Sciatic nerve (tissue), 2 donors: ENCODE data around the gene NFIX. TPM values are rescaled to one million over a fixed set of nuclear protein-coding genes. Genes with fewer than 3 reads are reported as not detected.
A peak's percentile ranks its signal among the peaks of the same experiment; 100 is the strongest.

Experiments used
- ATAC-seq: fragments of 200-7000 bp; cut with Tn5 transposase; one replicate; pipeline ENCODE4 v1.9.1; 2020; ENCODE audit warnings: mild to moderate bottlenecking, moderate library complexity
- DNase-seq: peaks from one replicate; pipeline ENCODE4 v3.0.0-alpha.2; 2020; ENCODE audit warnings: low spot score
- intact Hi-C: fragments of 100-400 bp; cut with DNase I; formaldehyde crosslinking; loops from one replicate; pipeline ENCODE4 v1.14.2; 2022
- total RNA-seq: library from RNA; stranded (reverse); fragmentation: NEBNext Ultra II Directional; extraction: Animal tissue kit (Norgen Biotek cat#: 25700); gene quantifications from one replicate; pipeline ENCODE4 v1.2.1, GENCODE V29; 2021
- donor health status: DM: no; HTN: no; CAD: no.
- donor health status: DM: no; HTN: no; CAD: no.

NFIX gene
- total RNA-seq, 1 donor from 2014 or later = 131 TPM

DNA sequence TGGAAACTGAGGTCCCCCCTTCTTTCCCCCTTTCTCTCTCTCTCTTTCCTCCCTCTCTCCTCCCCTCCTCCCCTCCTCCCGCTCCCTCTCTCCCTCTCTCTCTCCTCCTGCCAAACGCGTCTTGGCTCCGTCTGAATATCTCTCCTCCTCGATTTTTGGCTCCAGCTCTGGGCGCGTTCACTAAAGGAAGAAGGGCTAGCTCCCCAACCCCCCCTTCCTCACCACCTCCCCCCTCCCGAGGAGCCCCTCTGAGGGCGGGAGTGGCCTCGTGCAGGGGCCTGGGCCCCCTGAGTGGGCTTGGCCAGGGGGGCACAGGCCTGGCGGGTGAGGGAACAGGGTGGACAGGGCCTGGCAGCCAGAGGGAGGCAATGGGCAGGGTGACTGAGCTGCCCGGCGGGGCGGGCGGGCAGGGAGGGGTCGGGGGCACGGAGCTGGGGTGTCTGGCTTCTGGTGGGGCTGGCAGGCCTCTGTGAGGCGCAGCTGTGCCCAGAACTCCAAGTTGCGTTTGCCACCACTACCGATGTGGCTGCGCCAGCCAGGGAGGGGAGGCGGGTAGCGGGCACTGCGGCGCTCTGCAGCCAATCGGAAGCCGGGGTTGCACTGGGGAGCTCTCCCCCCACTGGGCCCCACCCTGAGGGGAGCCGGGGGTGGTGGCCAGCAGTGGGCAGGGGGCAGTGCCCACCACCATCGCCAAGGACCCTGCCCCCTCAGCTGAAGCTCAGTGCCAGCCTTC, 7.1 kb downstream of the NFIX start:
- ATAC-seq (peak; percentile 80), DNase-seq (peak; percentile 88)
- intact Hi-C loops = no loop called here

DNA sequence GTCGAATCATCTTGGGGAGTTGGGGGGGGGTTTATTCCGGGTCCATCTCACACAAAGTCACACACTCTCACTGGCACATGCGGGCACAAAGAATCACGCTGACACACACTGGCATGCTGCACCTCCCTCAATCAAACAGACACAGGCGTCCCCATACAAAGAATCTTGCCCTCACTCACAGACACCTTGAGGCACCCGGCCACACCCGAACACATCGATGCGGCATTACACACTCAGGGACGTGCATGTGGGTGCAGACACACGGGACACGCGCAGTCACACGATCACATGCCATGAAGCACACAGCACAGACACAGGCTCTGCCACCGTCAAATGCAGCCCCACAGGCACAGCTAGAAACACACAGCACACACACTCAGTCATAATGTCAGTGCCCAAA, 7.8 kb downstream of the NFIX start:
- ATAC-seq = no peak
- DNase-seq = no peak
- intact Hi-C loops = no loop called here

DNA sequence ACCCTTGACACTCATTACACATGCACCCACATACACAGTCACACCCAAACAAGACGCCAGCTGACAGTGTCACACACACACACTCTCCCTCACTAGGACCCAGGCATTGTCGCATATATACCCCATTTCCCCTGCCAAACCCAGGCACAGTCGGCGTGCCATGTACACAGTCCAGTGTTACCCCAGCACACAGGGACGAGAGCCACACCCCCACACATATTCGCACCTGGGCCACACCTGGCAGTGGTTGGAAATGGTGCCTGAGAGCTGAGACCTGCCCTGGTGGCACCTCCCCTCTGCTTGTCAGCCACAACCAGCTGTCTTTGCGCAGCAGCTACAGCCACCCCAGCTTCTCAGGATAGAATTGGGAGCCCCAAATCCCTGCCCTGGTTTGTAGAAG, 9.0 kb downstream of the NFIX start:
- intact Hi-C loops = no loop called here
- DNase-seq = no peak
- ATAC-seq = no peak

DNA sequence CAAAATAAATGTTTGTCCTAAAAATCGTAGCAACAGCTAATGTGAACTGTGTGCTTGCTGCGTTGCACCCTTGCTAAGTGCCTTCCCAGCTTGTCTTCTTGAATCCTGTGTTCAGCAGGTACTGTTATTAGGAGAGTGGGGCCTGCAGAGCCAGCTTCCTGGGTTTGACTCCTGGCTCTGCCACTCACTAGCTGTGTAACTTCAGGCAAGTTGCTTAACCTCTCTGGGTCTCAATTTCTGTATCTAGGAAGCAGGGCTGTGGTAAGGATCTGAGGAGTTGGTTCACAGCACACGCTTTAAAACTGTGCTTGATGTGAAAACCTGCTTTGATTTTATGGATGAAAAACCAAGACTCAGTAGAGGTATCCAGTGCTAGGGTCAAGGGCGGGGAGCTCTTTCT, 10.0 kb downstream of the NFIX start:
- intact Hi-C loops = no loop called here
- DNase-seq (no peak), ATAC-seq (no peak)

DNA sequence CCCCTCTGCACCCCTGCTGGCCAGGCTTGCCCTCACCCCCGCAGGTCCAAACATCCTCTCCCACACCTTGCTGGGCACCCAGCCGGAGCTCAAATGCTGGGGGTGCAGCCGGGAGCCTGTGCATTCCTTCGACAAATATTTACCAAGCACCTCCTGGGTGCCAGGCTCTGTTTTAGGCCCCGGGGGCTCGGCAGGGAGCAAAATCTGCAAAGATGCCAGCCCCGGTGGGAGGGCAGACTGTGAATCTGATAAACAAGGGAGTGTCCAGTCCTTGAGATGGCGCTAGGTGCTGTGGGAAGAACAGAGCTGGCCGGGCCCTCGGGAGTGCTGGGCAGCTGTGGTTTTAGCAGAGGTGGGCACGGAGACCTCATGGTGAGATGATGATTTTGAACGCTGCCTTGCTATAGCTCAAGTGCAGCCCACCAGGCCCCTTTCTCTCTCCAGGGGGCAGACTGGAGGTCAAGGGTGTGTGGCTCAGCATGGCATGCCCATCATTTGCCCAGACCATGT, 10.6 kb downstream of the NFIX start:
- DNase-seq (no peak), ATAC-seq (no peak)
- intact Hi-C loops = no loop called here

DNA sequence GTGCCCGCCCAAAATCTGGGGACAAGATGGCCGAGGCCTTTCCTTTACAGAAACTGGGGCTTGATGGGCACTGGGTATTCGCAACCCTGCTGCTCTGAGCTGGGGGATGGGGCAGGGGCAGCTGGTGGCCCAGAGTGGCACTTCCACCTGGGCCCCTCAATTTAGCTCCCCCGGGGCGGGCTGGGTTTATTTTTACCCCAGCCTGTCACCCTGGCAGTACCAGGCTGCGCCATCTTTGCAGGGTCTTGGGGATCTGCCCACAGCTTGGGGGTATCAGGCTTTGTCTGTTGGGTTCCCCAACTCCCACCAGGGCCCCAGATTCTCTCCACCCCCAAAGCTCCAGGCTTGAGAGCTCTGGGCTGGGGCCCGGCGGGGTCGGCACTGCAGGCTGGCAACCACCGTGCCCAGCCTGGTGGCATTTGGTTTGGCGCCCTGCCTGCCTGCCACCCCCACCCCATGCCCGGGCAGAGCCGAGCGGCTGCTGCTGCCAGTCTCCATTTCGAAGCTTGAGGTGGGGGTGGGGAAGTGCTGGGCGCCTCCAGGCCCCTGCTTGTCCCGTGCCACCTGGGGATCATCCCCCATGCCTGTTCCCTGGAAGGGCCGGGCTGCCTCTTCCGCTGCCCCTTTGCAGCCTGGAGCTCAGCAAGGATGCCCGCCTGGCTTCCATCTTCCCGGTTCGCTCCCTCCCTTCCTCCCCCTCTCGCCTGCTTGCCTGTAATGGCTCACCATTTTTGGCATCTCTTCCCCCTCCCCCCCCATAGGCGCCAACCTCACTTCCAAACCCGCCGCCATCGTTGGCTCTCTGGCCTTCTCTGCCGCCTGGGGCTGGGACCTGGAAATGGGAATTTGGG, 11.4 kb downstream of the NFIX start:
- DNase-seq (no peak), ATAC-seq (no peak)
- intact Hi-C loops = no loop called here

DNA sequence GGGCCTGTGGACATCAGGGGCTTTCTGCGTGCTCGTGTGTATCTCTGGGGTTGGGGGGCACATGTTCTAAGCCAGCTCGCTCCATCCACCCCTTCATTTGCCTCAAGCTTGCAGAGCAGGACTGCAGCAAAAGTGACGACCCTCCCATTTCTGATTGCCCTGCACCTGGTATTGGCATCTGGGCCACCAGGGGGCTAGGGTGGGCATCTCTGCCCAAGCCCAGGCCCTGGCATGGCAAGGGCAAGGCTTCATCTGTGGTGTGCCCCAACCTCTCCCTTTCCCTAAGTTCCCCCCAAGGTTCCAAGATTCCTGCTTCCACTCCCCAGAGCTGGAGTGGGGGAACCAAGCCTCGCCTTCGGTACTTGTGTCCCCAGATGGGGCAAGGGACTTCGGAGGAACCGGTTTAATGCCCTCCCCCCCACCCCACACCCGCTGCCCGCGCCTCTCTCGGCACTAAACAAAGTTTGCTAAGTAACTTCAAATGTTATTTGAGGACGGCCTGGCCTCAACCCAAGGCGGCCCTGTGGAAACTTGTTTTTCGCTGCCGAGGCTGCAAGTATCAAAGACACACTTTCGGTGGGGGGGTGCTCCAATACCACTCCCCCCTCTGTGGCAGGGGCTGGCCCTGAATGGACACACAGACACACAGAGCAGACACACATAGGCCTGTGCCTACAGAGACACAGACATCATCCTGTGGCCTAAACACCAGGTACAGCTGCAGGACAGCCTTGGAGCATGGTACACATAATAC, 12.2 kb downstream of the NFIX start:
- ATAC-seq (peak; percentile 12), DNase-seq (no peak)
- intact Hi-C loops = no loop called here

DNA sequence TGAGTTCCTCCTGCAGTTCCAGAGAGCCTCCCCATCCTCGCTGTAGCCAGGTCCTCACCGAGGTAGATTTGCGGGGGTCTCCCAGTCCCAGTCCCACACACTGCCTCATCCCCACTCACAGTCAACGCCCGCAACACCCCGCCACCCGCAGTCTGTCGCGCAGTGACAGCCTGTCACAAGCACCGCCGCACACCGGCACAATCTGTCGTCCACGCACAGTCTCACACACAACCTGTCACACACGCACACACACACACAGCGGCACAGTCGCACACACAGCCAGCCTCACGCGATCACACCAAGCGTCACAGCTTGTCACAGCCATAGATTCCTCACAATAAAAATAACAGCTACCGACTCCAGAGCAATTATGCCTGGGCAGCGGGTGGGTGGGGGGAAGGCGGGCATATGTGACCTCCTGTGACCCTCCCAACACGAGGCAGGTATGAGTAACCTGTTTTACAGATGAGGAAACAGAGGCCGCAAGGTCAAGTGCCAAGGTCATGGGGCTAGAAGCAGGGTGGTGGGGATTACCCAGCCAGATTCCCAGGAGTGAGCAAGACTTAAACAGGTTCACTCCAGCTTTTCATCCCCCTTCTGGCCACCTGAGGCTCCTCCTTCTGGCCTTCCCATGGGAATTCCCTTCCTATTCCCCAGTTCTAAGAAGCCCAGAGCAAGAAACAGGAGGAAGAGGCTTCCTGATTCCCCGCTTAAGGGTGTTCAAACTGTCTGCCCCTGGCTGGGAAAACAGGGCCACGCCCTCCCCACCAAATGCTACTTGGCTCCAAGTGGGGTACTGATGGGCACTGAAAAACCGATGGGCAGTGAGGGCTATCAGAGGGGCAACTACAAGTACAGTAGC, 13.9 kb downstream of the NFIX start:
- DNase-seq (no peak), ATAC-seq (no peak)
- intact Hi-C loops = no loop called here

DNA sequence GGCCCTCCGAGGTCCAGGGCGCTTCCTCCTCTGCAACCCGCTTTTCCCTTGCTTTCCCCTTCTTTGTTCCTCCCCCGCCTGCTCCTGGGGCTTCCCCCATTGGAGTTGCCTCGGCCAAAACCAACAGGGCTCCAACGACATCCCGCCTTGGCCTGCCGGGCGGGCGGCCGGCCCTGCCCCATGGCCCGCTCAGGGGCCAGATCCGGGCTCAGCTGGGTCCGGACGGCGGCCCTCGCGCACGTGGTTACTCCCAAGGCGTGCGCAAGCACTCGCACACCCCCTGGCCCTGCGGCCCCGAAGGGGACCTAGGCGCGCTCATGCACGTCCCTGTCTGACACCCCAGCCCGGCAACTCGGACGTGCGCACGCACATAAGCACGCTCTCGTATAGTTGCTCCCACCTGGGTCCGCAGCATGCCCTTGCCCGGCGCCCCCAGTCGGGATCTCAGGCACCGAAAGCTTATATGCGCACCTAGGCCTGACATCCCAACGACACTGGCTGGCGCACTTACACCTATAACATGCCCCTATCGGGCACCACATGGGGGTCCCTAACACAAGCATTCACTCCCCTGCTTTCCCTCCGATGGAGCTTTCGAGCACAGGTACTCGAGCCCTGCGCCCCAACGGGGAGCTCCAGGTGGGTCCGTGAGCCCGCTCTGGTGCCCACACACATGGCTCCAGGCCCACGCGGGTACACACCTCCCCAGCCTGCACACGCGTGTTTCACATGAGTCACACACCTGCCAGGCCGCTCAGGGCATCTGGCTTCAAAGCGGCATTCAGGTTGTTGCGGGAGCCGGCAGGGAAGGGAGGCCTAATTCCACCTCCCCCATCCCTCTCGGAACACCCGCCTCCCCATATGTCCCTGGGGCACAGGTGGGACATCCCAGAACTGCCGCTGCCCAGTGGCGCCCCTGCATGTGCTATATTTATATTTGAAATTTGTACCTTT, 15.0 kb downstream of the NFIX start:
- DNase-seq (no peak), ATAC-seq (peak; percentile 68)
- intact Hi-C loops = no loop called here

DNA sequence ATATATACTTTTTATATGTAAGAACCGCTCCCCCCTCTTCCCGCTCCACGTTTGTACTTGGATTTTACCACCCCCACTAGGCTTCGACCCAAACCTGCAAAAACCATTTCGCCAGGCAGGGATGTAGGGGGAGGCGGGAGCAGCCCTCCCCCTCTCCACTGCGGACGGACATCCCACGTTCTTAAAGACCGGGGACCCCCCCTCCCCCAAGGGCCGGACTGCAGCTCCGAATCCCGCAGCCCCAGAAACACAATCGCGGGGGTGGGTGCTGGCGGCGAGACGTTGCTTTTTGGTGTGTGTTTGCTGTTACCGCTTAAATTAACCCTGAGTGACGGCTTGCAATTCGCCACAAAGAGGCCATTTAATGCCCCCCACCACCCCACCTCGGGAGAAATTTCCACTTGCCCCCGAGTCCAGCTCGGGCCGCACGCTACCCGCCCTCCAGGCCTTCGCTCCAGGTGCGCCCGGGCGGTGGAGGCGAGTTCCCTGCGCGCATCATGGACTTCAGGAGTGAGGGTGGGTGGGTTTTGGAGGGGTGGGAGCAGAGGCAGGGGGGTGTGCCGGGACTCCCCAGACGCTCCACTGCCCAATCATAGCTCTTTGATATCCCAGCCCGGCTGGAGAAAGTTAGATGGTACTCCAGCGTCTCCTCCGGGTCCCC, 15.8 kb downstream of the NFIX start:
- intact Hi-C loops = no loop called here
- ATAC-seq (no peak), DNase-seq (no peak)

DNA sequence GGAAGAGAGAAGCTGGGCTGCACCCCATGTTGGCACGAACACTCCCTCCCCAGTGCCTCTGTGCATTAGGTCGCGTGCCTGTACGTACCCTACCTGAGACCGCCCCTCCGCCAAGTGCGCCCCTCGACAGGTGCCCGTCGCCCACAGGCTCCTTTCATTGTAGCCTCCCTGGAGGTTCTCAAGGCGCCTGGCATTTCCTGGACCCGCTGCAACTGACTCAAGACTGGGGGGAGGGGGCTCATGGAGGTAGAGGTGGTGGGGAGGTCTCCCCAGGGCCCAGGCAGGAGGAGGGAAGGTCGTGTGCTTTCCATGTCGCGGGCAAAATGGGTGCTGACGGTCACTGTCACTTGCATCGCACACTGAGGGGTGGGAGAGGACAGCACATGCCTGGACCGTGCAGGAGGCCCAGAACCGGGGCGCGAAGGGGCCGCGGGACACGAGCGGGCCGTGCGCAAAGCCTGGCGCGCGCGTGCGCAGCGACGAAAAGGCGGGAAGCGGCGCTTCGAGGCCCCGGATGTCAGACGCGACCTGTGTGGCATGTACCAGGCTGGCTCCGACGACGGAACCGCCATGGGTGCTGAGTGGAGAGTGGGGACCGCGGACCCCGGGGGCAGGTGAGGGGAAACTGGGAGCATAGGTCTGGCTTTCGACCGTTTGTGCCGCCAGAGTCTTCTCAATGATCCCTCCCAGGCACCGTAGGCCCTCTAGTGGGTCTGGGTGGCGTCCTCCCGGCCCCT, 16.5 kb downstream of the NFIX start:
- no peak for DNase-seq
- no peak for ATAC-seq
- intact Hi-C loops = no loop called here

DNA sequence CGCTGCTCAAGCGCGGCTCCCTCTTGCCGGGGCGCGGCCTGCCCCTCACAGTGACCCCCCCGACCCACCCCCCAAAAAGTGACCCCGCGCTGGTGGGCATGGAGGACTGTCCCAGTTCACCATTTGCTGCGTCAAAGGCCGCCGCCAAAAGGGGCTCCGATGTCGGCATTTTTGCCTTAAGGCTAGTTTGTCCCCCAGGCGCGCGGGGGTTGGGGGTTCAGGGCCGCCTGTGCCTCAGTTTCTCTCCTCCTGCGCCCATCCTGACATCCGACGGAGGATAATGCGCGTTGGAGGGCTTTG, 17.1 kb downstream of the NFIX start:
- DNase-seq (no peak), ATAC-seq (no peak)
- intact Hi-C loops = no loop called here

DNA sequence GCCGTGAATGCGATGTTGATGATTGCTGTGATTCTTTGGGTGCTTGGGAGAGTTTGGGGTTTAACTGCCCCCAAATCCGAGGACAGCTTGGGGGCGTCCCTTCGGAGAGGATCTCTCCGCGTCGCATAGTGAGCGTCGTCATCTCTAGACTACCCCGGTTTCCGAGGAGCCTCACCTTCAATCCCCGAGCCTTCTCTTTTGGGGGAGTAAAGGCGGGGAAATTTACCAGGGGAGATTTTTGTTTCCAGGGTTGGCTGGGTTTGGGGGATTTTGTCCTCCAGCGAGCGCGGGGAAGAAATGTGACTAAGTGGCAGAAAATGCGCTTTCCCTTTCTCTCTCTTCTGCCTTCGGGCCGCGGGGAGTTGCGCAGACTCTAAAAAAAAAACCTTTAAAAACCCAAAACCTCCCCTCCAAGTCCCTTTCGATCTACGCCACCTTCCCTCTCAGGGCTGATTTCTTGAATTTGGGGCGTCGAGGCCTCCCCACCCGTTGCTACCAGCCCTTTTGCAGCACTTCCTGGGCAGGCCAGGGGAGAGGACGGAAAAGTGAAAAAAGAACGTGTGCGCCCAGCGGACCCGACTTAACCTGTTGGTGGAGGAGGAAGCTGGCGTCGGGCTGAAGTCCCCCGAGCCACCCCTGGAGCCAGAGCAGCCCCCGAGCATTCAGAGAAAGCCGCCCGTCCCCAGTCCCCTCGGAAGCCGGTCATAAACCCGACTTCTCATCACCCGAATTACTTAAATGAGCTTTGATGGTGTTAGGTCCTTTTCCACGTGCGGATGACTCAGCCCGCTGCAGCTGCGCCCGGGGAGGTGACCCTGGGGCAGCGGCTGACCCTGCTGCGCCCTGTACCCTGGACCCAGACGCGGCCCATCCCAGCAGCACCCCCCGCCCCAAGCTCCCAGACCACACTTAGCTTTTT, 17.7 kb downstream of the NFIX start:
- intact Hi-C loops = no loop called here
- ATAC-seq (peak; percentile 84), DNase-seq (peak; percentile 82)

DNA sequence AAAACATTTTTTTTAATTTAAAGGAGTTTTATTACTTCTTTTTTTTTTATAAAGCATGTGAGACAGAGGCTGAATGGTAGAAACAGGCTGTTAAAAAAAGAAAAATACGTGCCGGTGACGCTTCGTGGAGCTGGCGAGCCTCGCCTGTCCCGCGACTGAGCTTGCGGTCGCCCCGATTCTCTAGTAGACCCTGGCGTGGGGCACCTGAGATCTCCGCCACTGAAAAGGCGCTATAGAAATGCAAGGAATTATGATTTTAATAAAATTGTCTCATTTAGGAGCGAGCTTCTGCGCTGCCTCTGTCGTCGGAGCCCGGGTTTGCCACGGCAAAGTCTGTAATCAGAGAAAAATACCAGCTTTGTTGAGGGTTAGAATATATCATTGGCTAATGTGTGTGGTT, 18.4 kb downstream of the NFIX start:
- intact Hi-C loops = no loop called here
- DNase-seq (no peak), ATAC-seq (no peak)

DNA sequence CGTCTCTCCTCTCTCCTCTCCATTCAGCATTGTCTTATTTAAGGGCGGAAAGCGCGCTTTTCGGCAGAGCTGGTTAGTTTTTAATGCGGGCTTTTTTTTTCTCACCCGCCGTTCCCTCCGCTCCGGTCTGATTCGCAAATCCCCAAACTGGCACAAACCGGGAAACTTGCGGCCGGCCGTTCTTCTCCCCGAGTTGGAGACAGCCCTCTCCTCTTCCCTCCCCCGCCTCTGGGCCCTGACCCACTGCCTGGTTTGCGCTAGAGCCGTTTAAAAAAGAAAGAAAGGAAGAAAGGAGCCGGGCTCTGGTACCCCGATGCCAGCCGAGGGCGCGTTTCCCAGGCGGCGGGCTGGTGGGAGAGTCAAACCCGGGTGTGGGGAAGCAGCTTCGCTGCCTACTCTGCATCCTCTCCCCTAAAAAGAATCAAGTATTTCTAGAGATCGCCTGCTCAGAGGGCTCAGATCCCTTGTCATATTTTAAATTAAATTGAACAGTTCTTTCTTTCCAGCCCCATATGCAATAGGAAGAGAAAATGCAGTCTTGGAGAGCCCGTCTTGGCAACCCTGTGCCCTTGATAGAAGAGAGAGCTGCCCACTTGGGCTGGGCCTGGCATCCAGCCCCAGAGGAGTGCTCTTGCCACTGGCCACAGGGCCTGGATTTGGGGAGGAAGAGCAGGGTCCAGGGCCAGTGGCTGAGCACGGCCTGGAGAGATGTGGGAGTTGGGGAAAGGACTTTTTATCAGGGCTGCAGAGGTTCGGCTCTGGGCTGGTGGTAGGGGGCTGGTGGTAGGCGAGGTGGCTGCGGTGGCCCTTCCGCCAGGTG, 19.0 kb downstream of the NFIX start:
- intact Hi-C loops = no loop called here
- no peak for ATAC-seq
- no peak for DNase-seq
